Neutrophil (primary cell): ENCODE measurements around the gene FYB1.

Experiments
- H3K27ac ChIP-seq: fragments of 200-600 bp; sonication (generic); 2 replicates; pipeline ENCODE4 v1.5.1; 2016; ENCODE audit warnings: mild to moderate bottlenecking, moderate library complexity
- H3K27me3 ChIP-seq: fragments of 200-600 bp; sonication (generic); 2 replicates; pipeline ENCODE4 v1.6.0; 2016; ENCODE audit warnings: mild to moderate bottlenecking
- H3K36me3 ChIP-seq: fragments of 200-600 bp; sonication (generic); 2 replicates; pipeline ENCODE4 v1.5.1; 2017
- H3K4me1 ChIP-seq, 2 experiments: fragments of 200-600 bp in 1 of 2; sonication (generic) in 1 of 2; 1 replicate in 1 of 2; 2 replicates in 1 of 2; pipeline versions ENCODE4 v1.5.1 to v1.6.1; 2013 to 2016; ENCODE audit warnings: low read depth in 1 of 2, low read length in 1 of 2, mild to moderate bottlenecking in 1 of 2, moderate library complexity in 1 of 2; ENCODE audit not compliant: control insufficient read depth in 1 of 2, insufficient read depth in 1 of 2
- H3K4me3 ChIP-seq, 2 experiments: fragments of 200-600 bp in 1 of 2; sonication (generic) in 1 of 2; 1 replicate in 1 of 2; 2 replicates in 1 of 2; pipeline ENCODE4 v1.5.1; 2013 to 2016; ENCODE audit warnings: low read depth in 1 of 2, low read length in 1 of 2, mild to moderate bottlenecking in 1 of 2, moderate library complexity in 1 of 2
- H3K9me3 ChIP-seq: fragments of 200-600 bp; sonication (generic); 2 replicates; pipeline ENCODE4 v1.5.1; 2016
- TF ChIP-seq, protein P1 (sequence below): fragments of 200-600 bp; sonication (generic); IDR thresholded peaks from 2 replicates; pipeline ENCODE4 v1.5.1; 2016; ENCODE audit warnings: antibody characterized with exemption

FYB1 gene

DNA sequence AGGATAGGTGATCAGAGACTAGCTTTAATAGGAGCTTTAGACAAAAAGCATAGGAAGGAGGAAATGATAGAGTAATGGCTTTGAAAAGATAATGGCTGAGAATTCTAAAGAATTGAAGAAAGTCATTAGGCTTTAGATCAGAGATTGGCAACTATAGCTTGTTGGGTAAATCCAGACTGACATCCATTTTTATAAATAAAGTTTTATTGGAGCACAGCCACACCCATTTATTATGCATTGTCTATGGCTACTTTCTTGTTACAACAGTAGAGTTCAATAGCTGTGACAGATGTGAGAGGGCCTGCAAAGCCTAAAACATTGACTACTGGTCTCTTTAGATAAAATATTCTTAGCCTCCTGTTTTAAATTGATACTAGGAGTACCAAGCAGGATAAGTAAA lies 40.7 kb upstream of the FYB1 start:
- H3K27ac ChIP-seq, result no peak overlapping the region
- TF ChIP-seq, protein P1, sequence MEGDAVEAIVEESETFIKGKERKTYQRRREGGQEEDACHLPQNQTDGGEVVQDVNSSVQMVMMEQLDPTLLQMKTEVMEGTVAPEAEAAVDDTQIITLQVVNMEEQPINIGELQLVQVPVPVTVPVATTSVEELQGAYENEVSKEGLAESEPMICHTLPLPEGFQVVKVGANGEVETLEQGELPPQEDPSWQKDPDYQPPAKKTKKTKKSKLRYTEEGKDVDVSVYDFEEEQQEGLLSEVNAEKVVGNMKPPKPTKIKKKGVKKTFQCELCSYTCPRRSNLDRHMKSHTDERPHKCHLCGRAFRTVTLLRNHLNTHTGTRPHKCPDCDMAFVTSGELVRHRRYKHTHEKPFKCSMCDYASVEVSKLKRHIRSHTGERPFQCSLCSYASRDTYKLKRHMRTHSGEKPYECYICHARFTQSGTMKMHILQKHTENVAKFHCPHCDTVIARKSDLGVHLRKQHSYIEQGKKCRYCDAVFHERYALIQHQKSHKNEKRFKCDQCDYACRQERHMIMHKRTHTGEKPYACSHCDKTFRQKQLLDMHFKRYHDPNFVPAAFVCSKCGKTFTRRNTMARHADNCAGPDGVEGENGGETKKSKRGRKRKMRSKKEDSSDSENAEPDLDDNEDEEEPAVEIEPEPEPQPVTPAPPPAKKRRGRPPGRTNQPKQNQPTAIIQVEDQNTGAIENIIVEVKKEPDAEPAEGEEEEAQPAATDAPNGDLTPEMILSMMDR, result no peak
- no peaks in the 10 kb centered on the region for H3K36me3 ChIP-seq
- no peaks in the 10 kb centered on the region for H3K9me3 ChIP-seq
- H3K4me1 ChIP-seq, result peaks cover 63 to 64% of the 10 kb centered on the region in 2 experiments
- H3K27me3 ChIP-seq, result no peaks in the 10 kb centered on the region
- H3K4me3 ChIP-seq, result no peak overlapping the region

DNA sequence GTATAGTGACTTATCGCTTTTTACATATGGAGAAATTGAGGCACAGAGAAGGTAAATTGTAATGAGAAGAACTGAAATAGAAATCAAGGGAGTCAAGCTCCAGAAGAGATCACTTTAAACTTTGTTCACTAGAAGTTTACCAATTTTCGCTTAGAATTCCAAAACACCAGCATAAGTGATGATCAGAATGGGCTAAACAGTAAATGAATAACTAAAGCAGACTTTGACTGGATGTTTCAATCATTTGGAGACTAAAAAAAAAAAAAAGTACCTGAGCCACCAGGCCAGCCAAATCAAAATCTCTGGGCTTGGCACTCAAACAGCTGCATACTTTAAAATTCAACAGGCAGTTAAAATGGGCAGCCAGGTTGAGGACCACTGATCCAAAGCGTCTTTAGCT lies 38.2 kb upstream of the FYB1 start:
- Histone ChIP-seq H3K27me3 (no peaks in the 10 kb centered on the region), H3K4me3 (no peak overlapping the region), H3K36me3 (no peaks in the 10 kb centered on the region), H3K4me1 (peaks cover 63 to 68% of the 10 kb centered on the region in 2 experiments), H3K27ac (peak overlapping the region; percentile 83), H3K9me3 (no peaks in the 10 kb centered on the region)
- TF ChIP-seq, protein P1, result no peak

DNA sequence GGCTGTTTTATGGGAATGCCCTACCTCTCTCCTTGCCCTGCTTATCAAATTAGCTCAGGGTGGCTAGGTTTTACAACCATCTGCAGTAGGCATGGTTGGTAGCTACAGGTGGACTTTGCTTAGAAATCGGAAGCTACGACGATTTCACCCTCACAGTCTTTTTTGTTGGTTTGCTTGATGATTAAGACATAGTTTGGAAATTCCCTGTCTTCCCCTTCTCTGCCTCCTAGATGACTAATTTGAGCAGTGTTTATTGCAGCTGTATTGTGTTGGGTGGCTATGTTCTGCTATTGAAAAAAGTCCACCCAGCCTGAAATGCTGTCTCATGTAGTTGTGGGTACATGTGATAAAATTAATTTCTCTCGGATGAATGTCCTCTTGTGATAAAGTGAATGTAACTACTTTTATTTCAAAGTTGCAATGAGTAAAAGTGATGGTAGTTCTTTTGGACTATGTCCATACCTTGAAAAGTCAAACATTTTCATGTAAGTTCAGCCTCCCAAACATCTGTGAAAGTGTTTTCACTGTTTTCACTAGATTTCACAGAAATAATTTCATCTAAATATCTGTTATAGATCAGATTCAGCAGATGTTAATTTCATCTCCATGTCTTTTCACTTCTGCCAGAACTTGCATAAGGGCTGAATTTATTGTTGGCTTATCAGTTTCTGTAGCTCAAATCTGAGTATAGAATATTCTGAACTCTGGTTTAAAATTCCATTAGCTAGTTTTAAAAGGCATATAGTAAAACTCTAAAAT lies 37.3 kb upstream of the FYB1 start:
- H3K27me3 ChIP-seq, result no peaks in the 10 kb centered on the region
- TF ChIP-seq, protein P1, result no peak
- no peaks in the 10 kb centered on the region for H3K36me3 ChIP-seq
- H3K4me1 ChIP-seq, result peaks cover 64 to 70% of the 10 kb centered on the region in 2 experiments
- H3K27ac ChIP-seq, result peak overlapping the region; percentile 83
- no peaks in the 10 kb centered on the region for H3K9me3 ChIP-seq
- H3K4me3 ChIP-seq, result peak overlapping the region; percentile 43 to 47

DNA sequence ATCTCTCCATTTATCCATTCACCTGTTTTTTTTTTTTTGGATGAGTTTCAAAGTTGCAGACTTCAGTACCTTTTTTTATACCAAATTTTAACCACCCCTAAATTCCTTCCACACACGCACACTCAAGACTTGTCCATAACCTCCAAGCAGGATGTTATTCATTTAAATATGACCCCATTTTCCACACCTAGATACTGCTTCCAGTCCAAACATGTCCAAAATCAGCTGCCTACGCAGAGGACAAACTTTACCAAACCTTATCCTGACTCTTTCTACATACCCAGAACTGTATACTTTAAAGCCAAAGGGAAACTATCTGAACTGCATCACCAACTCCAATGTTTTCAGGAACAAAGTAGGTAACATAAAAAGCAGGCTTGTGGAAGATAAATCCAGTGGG lies 36.0 kb upstream of the FYB1 start:
- H3K4me1 ChIP-seq, result peaks cover 64 to 70% of the 10 kb centered on the region in 2 experiments
- H3K27me3 ChIP-seq, result no peaks in the 10 kb centered on the region
- H3K36me3 ChIP-seq, result no peaks in the 10 kb centered on the region
- H3K4me3 ChIP-seq, result no peak overlapping the region
- TF ChIP-seq, protein P1, result no peak
- no peaks in the 10 kb centered on the region for H3K9me3 ChIP-seq
- H3K27ac ChIP-seq, result peak overlapping the region; percentile 83

DNA sequence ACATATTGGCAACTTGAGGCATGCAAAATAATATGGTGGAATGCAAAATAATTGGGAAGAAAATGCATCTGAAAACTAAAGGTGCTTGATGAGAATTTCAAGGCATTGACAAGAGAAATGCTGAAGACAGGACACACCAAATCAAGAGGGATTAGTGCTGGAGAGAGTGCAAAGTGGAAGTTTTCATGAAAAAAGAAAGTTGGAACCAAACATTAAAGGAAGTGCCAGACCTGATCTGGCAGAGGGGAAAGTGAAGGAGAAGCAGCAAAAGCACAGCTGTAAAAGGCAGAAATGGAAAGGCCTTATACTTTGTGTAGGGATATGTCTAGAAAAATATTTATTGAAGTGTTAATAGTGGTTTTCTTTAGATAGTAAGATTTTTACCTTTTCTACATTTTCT lies 35.3 kb upstream of the FYB1 start:
- Histone ChIP-seq H3K27me3 (no peaks in the 10 kb centered on the region), H3K4me3 (no peak overlapping the region), H3K36me3 (no peaks in the 10 kb centered on the region), H3K4me1 (peaks cover 64 to 70% of the 10 kb centered on the region in 2 experiments), H3K27ac (peak overlapping the region; percentile 83), H3K9me3 (peaks cover 5% of the 10 kb centered on the region)
- TF ChIP-seq, protein P1, result no peak
